NCI-H1436 (cell line): ENCODE measurements around the gene ECHS1.
"Not testable (repeated sequence)": the region's sequence is repeated elsewhere in the genome, so short reads cannot be mapped to it uniquely, and the experiment has no call there.

Source experiments
- DNase-seq: peaks from one replicate; lab custom pipeline; 2025; lab: John Stamatoyannopoulos, UW

Gene ECHS1

DNA sequence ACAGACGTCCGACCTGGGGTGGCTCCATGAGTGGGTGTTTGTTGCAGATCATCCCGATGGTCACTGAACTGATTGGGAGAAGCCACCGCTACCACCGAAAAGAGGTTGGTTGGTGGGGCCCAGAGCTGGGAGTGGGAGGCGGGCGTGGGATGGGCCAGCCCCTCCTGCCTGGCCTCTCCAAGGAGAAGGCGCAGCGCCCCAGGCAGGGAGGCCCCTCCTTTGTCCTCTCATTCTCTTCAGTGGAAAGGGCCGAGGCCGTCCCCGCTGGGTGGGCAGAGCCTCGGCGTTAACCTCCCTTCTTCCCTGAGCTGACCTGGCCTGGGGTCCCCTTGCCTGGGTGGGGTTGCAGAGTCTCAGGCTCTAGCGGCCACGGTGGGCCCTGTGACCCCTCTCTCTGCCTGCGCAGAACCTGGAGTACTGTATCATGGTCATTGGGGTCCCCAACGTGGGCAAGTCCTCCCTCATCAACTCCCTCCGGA lies 26.0 kb upstream of the ECHS1 start:
- no peak for DNase-seq

DNA sequence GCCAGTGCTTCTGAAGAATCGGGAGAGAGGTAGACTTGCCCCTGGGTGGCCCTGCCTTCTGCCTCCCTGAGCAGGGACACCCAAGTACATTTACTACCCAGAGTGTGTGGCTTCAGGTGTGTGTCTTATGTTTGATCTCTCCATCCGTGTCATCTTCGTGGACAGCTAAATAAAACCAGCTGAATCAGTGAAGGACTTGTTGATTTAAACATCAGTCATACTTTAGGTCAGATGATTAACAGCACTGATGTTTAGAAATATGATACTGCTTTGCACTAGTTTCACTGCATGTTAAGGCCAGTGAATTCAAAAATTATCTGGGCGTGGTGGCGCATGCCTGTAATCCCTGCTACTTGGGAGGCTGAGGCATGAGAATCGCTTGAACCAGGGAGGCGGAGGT lies 24.8 kb upstream of the ECHS1 start:
- no peak for DNase-seq

- DNase-seq = no peak
These were observed 23.0 kb upstream of the ECHS1 start for GRCh38 chr10:133396035-133396624.

GRCh38 chr10:133394801-133395221 lies 21.7 kb upstream of the ECHS1 start:
- DNase-seq = no peak

DNA sequence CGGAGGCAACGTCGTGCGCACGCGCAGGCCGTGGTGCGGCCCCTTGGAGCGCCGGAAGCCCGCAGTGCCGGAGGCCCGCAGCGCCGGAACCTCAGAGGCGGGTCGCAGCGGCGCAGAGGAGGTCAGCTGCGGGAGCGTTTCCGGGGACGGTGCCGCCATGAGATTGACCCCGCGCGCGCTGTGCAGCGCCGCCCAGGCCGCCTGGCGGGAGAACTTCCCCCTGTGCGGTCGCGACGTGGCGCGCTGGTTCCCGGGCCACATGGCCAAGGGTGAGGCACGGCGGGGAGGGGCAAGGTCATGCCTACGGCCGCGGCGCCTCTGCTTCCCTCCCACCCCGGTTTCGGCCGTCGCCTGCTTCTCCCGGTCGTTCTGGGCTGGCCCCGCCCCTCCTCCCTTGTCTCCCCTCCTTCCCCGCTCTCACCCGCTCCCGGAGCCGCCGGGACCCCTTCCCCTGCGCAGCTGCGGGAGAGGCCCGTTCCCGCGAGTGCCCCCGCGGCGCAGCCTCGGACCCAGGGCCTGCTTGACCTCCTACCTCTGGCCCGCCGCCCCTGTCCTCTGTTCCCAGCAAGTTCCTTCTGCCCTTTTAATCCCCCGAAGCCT lies 21.0 kb upstream of the ECHS1 start, which contains the start of gene MTG1:
Gene MTG1, plus strand, starts transcription at position 94 of the 600 bp plus-strand sequence. Its CDS starts 64 bp downstream, at position 158.
- DNase-seq = peak; percentile 98

- DNase-seq = no peak
These were observed 20.4 kb upstream of the ECHS1 start for GRCh38 chr10:133393401-133394063.

DNA sequence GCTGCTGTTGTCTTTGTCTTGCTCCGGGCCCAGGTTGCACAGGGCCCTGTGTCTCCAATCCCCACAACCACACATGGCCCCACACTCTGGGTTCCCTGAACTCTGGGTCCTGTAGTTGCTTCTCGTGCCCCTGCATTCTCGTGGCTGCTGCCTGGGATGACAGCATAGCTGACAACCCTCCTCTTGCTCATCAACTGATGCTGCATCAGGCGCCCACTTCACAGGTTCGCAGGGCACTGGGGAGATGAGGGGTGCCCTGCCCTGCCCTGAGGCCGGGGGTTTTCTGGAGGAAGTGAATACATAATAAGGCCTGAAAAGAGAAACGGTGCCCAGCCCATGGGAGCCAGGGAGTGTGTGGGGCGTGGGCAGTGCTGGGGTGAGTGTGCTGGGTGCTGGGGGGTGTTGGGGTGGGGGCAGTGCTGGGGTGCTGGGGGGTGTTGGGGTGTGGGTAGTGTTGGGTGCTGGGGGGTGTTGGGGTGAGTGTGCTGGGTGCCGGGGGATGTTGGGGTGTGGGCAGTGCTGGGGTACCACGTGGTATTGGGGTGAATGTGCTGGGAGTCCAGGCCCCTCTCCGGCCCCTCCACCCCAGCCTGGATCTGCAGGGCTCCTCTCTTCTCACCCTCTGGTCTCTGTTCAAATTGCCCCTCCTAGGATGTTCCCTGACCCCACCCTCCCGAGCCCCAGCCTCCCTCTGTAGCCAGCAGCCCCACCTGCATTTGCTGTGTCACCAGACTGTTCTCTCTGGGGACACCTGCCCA lies 18.8 kb upstream of the ECHS1 start:
- no peak for DNase-seq

GRCh38 chr10:133391249-133391635 lies 18.1 kb upstream of the ECHS1 start:
- DNase-seq = no peak

DNA sequence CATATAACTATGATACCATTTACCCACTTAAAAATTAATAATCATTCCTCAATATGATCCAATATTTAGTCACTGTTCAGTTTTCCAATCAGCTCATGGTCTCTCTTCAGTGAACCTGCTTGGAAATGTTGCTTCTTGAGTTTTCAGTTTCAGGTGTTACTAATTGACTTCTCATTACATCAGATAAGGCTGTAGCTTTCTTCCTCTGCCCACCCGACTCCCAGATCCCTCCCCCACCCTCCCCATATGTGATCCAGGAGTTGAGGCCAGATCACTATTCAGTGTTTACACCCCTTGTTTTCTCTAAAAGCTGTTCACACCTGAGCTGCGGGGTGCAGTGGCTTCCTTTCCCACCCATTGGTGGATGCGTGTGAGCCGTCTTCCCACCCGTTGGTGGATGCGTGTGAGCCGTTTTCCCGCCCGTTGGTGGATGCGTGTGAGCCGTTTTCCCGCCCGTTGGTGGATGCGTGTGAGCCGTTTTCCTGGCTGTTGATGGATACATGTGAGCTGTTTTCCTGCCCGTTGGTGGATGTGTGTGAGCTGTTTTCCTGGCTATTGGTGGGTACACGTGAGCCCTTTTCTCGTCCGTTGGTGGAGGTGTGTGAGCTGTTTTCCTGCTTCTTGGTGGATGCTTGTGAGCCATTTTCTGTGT lies 17.6 kb upstream of the ECHS1 start:
- no peak for DNase-seq

DNA sequence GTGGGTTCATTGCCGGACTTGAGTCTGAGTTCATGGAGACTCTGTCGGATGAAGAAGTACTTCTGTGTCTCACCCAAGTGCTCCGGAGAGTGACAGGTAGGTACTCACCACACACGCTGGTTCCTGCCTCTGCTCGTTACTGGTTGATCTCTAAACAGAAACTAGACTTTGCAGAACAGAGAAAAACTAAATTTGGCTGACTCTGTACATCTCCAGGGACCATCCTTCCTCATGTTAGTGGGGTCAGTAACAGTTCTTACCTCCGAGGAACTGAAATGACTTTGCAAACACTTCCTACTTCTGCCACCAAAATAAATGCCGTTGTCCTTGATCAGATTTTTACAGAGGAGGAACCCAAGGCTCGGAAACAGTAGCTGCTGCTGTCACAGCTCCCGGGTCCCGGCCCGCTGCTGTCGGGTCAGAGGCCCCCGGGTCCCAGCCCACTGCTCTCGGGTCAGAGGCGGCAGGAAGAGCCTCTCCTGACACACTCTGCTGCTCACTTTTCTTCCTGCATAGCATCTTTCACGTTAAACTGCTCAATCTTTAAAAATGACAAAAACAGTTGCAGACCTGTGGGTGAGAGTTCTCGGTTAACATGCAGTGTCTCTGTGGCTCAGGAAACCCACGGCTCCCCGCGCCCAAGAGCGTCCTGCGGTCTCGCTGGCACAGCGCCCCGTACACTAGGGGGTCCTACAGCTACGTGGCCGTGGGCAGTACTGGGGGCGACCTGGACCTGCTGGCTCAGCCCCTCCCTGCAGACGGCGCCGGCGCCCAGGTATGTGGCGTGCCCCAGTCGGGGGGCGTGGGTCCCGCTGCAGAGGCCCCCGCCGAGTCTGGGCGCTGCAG lies 16.0 kb upstream of the ECHS1 start:
- no peak for DNase-seq

- DNase-seq = no peak
These were observed 15.2 kb upstream of the ECHS1 start for GRCh38 chr10:133388236-133388972.

- DNase-seq = not testable (repeated sequence)
These were observed 13.8 kb upstream of the ECHS1 start for GRCh38 chr10:133386951-133387350.

GRCh38 chr10:133385214-133385613 lies 12.1 kb upstream of the ECHS1 start:
- no peak for DNase-seq

GRCh38 chr10:133384071-133384470 lies 10.9 kb upstream of the ECHS1 start:
- no peak for DNase-seq

DNA sequence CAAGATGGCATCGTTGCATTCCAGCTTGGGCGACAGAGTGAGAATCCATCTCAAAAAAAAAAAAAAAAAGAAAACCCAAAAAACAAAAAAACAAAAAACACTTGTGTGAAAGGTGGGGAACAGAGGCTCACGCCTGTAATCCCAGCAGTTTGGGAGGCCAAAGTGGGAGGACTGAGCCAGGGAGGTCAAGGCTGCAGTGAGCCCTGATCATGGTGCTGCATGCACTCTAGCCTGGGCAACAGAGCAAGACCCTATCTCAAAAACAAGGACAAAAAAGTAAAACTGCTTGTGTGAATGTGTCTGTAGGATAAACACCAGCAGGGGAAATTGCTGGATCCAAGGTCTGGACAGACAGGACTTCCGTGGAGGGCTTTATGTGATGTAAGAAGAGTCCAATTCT lies 10.4 kb upstream of the ECHS1 start:
- no peak for DNase-seq

DNA sequence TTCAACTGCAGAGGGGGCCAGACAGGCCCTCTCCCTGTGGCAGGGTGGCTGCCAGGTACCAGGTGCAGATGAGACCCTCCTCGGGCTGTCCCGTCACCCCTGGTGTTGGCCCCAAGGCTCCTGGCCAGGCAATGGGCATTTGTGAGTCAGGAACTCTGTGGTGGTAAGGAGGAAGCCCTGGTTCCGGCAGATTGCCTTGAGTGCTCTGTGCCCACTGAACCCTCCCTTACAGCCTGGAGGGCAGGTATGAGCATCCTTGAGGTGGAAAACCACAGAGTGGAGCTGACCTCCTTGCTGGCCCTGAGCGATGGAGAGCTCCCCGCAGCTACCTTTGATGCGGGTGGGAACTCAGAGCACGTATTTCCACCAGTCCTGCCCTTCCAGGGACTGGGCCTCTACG lies 7.9 kb upstream of the ECHS1 start:
- DNase-seq = no peak

- DNase-seq = no peak
These were observed 6.9 kb upstream of the ECHS1 start for GRCh38 chr10:133379801-133380666.

DNA sequence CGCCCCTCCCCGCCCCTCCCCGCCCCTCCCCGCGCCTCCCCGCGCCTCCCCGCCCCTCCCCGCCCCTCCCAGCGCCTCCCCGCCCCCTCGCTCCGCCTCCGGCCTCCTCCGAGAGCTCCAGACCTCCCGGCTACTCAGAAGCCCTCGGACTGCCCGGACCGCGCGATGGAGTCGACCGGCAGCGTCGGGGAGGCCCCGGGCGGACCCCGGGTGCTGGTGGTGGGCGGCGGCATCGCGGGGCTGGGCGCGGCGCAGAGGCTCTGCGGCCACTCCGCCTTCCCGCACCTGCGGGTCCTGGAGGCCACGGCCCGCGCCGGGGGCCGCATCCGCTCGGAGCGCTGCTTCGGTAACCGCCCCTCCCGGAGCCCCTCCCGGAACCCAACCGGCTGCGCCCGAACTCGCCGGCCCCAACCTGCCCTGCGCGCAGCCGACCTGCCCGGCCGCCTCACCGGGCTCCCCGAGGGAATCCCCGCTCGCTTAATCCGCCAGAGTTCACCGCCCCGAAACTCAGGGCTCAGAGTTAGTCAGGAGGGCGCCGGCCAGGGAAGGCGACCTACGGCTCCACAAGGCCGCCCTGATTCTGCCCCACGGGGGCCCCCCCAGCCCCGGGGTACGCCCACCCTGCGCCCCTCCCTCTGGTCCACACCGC lies 6.1 kb upstream of the ECHS1 start, which contains the start of gene PAOX:
Gene PAOX, plus strand, starts transcription at position 111 of the 649 bp plus-strand sequence. Its CDS starts 55 bp downstream, at position 166.
- DNase-seq = peak; percentile 36
